Measurements from ENCODE around the gene PNRC1.
"Not testable (repeated sequence)": the region's sequence is repeated elsewhere in the genome, so short reads cannot be mapped to it uniquely, and the experiment has no call there.

The PNRC1 gene

DNA sequence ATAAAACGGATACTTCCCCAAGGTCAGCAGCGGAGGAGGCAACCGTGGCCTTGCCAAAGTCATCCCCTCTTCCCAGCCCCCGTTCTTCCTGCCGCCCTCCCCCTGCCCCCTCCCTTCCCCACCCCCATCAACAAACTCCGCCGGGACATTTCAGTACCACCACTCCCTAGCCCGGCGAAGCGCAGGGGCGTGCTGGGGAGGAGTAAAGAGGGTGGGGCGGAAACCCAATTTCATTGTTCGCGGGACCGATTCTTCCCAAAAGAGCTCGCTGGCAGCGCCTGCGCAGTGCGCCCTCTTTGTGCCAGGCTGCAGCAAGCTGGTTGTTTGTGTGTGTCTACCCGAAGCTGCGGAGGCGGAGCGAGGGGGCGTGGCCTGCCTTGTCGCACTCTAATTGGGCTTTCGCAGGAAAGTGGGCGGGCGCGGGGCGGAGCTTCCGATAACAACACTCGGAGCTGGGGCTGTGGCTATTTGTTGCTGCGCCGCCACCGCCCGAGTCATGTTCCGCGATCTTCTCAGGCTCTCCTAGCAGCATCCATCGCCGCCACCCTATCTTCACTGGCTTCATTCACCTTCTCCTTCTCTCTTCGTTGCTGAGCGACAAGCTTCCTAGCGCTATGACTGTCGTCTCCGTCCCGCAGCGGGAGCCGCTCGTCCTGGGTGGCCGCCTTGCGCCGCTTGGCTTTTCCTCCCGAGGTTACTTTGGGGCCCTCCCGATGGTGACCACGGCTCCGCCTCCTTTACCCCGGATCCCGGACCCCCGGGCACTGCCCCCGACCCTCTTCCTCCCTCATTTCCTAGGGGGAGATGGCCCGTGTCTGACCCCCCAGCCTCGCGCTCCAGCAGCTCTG is at the start of gene PNRC1:
Gene PNRC1, plus strand, starts transcription at position 471 of the 848 bp plus-strand sequence. Its CDS starts 144 bp downstream, at position 615.
- no peak for FAIRE-seq

GRCh38 chr6:89032599-89032998 is 48.0 kb upstream of the PNRC1 start:
- no peak for FAIRE-seq

DNA sequence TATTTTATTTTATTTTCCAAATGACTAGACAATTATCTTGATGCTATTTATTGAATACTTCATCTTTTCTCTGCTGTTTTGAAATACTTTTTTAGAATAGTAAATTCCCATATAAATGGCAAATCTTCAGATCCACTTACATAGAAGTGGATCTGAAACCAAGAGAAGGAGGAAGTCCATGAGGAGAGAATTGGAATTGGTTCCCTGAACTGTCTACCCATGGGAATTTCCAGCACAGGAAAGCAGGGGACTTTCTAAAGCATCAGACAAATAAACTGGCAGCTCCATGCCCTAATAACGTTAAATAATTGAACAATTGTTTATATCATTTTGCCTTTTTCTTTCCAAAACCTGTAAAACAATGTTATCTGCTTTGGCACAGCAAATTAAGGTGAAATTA is 47.1 kb upstream of the PNRC1 start:
- no peak for FAIRE-seq

- FAIRE-seq, result not testable (repeated sequence)
Observed at GRCh38 chr6:89034116-89034515, 46.4 kb upstream of the PNRC1 start.

DNA sequence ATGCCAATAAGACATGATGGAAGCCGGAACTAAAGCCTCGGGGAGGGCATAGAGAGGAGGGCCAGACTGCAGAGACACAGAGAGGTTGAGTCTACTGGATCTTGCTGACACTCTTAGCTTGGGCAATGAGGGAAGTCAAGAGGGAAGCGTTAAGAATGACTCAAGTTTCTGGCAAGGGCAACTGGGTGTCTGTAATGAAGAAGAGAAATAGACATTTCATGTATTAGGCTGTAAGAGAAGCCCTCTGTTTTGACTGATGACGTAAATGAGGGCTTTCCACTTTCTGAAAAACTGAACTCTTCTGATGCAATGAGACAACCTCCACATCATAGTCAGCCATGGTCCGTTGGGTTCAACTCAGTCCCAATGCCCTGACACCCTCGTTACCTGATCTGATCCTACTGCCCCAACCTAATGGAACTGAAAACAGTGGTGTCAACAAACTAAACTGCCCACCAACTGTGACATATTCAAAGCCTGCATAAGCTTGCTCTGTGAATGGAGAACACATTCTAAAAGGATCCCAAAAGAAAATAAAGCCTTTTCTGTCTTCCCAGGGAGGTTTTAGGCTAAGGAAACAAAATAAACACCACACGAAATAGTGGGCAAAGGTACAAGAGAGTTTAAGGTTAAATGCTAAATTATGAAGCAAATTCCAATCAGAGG is 45.8 kb upstream of the PNRC1 start:
- FAIRE-seq, result no peak

DNA sequence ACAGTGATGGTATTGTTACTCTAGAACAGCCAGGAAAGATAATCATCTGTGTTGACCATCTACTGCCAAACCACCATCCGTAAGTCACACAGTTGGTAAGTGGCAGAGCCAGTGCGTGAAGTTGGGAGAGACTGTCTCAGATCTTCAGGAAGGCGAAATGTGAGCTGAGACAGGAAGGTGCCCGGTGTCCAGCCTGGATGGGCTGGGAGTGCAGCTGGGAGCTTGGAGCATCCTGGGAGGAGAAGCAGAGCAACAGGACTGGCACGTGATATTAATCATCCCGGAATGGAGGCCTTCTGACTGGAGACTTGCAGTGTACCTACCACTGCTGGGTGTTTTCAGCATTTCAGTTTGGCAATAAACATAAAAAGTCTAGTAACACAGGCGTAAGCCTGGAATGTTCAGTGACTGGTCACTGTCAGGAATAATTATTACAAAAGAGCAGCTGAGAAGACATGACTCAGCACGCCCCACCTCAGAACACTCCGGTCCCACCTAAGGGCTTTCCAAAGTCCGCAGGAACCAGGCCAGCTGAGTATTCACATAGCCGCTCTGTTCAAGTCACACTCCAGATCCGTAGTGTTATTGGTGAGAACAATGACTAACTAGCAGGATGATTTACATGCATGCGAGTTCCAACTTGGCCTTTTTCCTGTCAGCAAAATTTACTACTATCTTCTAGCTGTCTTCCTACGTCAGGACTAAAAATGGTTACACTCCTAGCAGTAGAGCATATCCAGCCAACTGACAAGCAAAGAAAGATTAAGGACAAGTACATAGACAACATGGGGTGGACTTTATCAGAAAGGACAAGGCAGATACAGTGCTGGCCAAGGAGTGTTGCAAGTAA is 45.1 kb upstream of the PNRC1 start:
- FAIRE-seq, result no peak

- no peak for FAIRE-seq
Observed at GRCh38 chr6:89037141-89037900, 43.2 kb upstream of the PNRC1 start.

DNA sequence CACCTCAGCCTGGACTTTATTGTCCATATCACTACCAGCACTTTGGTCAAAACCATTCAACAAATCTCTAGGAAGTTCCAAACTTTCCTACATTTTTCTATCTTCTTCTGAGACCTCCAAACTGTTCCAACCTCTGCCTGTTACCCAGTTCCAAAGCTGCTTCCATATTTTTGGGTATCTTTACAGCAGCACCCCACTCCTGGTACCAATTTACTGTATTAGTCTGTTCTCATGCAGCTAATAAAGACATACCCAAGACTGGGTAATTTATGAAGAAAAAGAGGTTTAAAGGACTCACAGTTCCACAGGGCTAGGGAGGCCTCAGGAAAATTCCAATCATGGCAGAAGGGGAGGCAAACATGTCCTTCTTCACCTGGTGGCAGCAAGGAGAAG is 42.7 kb upstream of the PNRC1 start:
- not testable (repeated sequence) for FAIRE-seq

- no peak for FAIRE-seq
Observed at GRCh38 chr6:89042664-89043063, 37.9 kb upstream of the PNRC1 start.

DNA sequence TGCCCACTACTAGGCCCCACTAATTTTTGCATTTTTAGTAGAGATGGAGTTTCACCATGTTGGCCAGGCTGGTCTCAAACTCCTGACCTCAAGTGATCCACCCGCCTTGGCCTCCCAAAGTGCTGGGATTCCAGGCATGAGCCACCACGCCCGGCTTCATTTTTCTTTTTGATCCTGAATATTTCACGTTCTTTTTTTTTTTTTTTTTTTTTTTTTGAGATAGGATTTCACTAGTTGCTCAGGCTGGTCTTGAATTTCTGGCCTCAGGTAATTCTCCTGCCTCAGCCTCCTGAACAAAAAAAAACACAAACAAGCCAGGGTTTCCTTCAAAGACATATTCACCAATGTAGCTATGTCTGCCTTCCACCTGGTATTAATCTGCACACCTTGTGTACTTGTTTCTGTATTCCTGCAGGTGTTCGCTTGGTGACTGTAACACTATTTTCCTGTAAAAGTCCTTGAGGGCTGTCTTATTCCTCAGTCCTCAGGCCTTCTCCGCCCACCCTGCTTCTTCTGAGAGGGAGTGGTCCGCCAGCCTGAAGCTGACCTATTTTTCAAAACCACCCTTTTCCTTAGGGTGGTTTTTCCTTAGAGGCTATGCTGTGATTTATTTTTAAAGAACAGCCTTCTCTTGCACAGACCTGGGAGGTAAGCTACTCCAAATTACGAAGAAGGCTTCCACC is 36.1 kb upstream of the PNRC1 start:
- no peak for FAIRE-seq

DNA sequence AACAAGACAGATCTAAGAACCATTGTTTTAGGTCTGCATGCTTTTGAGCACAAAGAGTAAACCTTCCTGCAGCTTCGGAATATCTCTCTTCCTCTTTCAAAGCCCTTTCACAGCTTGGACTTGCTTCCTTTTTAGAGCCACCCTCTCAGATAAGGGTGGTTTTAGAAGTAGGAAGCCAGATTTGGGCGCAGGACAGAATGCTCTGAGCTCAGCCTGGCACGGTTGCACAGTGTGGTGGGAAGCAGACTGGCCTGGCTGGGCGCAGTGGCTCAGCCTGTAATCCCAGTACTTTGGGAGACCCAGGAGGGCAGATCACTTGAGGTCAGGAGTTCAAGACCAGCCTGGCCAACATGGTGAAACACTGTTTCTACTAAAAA is 35.6 kb upstream of the PNRC1 start:
- no peak for FAIRE-seq

DNA sequence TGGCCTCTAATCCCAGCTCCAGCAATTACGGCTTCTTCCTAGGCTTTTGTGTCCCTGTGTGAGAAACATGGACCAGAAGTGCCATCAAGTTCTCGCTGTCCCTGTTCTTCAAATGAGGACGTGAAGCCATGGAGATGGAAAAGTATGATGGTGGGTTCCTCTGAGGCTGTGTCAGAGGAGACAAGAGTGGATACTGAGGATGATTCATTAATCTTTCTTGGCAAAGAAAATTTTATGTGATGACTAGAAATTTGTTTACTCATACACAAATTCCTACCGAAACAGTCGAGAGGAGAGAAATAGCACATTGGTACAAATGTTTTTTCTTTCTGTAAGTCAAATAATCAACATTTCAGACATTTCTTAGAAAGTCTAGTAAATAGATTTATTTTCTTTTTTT is 35.0 kb upstream of the PNRC1 start:
- FAIRE-seq, result no peak

DNA sequence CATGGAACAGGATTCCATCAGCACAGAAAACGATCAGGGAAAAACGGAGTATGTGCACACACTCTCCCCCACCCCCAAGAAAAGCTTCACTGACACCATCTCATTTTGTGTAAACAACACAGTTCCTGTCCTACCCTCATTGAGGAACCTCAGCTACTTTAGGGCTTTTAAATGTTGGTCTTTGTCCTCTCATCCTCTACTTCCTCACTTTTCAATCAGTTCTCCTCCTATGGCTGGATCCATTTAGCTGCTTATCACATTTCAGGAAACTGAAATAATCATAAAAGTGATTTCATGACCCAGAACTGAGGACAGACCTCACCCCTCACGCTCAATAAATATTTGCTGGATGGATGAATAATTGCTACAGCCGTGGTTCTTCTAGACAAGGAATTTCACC is 33.1 kb upstream of the PNRC1 start:
- FAIRE-seq, result no peak

- no peak for FAIRE-seq
Observed at GRCh38 chr6:89048288-89048923, 32.1 kb upstream of the PNRC1 start.

DNA sequence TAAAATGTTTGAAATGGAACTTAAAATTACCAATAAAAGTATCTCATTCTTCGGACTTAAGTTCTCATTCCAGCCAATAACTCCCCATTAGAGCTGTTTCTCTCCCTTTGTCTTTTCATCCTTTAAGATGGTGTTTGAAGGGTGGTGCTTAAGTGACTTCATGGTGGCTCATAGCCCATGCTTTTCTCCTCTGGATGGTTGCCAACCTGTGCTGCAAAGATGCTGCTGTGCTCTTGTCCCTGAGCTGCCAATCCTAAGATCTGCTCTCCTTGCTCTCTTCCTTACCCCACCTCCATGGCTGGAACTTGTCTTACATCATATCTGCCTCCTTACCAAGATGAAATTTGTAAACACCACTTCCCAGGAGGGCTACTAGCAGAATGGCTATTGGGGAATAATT is 31.6 kb upstream of the PNRC1 start:
- FAIRE-seq, result no peak

DNA sequence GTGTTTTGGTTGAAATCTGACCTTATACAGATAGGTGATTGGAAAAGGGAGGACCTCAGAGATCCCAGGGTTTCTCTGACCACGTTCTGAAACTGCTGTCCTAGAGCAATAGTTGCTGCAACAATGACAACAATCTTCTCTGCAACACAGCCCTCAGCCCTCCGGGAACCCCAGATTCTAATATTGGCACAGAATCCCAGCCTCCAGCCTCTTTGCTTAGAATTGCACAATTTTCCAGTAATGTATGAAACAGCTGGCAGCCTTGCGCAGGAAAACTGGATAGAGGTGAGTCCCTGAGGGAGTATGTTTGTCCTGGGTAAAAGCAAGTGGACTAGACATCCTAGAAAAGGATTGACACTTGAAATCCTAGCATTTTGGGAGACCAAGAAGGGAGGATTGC is 30.4 kb upstream of the PNRC1 start:
- FAIRE-seq, result no peak

DNA sequence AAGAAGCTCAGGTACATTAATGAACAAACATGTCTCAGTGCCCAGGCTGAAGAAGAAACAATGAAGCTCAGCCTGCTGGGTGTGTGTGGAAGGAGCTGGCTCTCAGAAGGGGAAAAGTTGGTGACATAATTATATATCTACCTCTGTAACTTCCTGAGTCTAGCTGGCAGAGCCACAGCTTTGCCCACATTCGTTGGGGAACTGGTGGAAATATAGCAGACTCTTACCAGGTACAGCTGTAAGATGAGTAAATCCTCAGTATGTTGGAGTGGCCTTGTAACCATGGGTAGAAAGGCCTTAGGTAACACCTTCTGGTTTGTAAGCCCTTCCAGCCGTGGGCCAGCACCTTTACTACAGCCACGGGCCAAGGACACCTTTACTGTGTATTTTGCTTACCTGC is 29.9 kb upstream of the PNRC1 start:
- FAIRE-seq, result no peak

DNA sequence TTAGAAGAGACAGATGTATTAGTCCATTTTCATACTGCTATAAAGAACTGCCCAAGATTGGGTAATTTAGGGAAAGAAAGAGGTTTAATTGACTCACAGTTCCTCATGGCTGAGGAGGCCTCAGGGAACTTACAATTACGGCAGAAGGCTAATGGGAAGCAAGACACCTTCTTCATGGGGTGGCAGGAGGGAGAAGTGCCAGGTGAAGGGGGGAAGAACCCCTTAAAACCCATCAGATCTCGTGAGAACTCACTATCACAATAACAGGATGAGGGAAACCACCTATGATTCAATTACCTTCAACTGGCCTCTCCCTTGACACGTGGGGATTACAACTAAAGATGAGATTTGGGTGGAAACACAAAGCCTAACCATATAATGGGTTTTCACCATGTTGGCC is 28.9 kb upstream of the PNRC1 start:
- FAIRE-seq, result no peak

DNA sequence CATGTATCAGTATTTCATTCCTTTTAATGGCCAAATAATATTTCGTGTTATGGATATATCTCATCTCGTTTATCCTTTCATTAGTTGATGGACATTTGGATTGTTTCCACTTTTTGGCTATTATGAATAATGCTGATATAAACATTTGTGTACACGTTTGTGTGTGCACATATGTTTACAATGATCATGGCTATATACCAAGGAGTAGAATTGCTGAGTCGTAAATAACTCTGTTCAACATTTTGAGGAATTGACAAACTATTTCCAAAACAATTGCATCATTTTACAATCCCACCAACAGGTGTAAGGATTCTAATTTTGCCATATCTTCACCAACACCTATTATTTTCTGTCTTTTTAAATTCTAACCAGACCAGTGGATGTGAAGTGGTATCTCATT is 26.3 kb upstream of the PNRC1 start:
- FAIRE-seq, result no peak

GRCh38 chr6:89057759-89058158 is 22.8 kb upstream of the PNRC1 start:
- no peak for FAIRE-seq

DNA sequence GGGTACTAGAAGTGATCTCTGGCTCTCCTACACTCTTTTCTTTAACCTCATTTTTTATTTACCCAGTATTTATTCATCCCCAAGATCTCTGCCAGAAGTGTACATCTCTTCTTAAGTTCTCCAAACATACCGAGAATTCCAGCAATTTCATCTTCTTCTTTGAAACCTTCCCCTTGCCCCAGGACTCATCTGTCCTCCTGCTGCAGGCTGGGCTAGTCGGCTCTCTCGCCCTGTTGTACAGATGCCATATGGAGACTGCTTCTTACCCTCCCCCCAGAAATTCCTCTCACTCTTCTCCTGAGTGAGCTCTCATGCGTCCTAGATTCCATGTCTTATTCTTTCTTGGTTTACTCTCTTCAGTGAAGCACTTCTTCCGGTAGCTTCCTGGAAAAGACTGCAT is 21.9 kb upstream of the PNRC1 start:
- no peak for FAIRE-seq

DNA sequence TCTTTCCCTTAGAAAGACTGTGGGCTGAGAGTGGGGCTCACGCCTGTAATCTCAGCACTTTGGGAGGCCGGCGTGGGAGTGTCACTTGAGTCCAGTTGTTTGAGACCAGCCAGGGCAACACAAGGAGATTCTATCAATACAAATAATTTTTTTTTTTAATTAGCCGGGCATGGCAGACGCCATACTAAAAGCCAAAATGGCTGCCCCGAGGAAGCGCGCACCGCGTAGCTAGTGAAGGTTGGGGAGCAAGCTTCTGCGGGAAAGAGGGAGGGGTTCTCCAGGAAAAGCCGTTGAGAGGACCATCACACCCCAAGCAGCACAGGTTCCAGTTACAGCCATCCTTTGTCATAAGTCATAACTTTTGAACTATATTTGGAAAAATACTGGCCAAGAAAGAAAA is 21.3 kb upstream of the PNRC1 start:
- FAIRE-seq, result no peak

Data from islet of Langerhans (tissue), 1 donor.